Measurements from ENCODE around the gene NDUFB10. TPM values are rescaled to one million over a fixed set of nuclear protein-coding genes. Genes with fewer than 3 reads are reported as not detected.

The NDUFB10 gene
- polyA plus RNA-seq, 1 of the 3 experiments (the other 2 are of a cell fraction) = 468 TPM

GRCh38 chr16:2001456-2002355, 42.4 kb downstream of the NDUFB10 start (continued):
- TF ChIP-seq ZBTB33 (IDR thresholded peaks at IDR 0.05; ENCODE audit: borderline replicate concordance, low read depth) (no peak), MAX (IDR thresholded peaks at IDR 0.05; ENCODE audit: low read depth) (no peak), CTCF (IDR thresholded peaks at IDR 0.05) (no peak), SIN3A (IDR thresholded peaks at IDR 0.05; ENCODE audit: borderline replicate concordance, low read depth, low read length) (no peak), NFIC (IDR thresholded peaks at IDR 0.05; ENCODE audit: borderline replicate concordance) (no peak), MXI1 (IDR thresholded peaks at IDR 0.05; ENCODE audit: low read depth, low read length) (no peak), ELF1 (IDR thresholded peaks at IDR 0.05) (no peak), JUND (IDR thresholded peaks at IDR 0.05) (no peak)

- ChIA-PET CTCF (interaction anchor here (0.7 to 4.1 kb wide), 18 partner anchors 10 to 249 kb away, joined by 3 to 108 read pairs (median 14); partner anchors contain the start of genes ECI1, GFER, NOXO1 and NTHL1), POLR2A (interaction anchor here (0.5 to 1.4 kb wide), 3 partner anchors 38 to 916 kb away, joined by 3 to 4 read pairs (median 3); partner anchors contain the start of genes RPS2 and TRAF7)
- no peaks in the 10 kb centered on the region for H3K9me2 ChIP-seq
- peaks cover 17 to 42% of the 10 kb centered on the region in 2 experiments; a peak in 3 of 4 replicates for H3K4me1 ChIP-seq (ENCODE audit: control insufficient read depth in 1 of 2, insufficient read depth in 2 of 2, low read depth in 1 of 2, low read length in 1 of 2)
- no peak for DNase-seq
- peaks cover 58% of the 10 kb centered on the region for H4K20me1 ChIP-seq (ENCODE audit: insufficient read depth)
- 97% methylated on average over 26 of the region's 47 CpGs for WGBS (ENCODE audit: low lambda C conversion rate)
- H3K9me3 ChIP-seq = no peaks in the 10 kb centered on the region
- no peak overlapping the region for H2AFZ ChIP-seq (ENCODE audit: low read depth)
- H3K27ac ChIP-seq (ENCODE audit: low read depth in 2 of 2, low read length in 1 of 2) = no peak overlapping the region
- no peak overlapping the region for H3K4me2 ChIP-seq
- H3F3A ChIP-seq (replicated peaks; ENCODE audit: insufficient read depth) = peaks cover 7% of the 10 kb centered on the region
- peaks cover 3 to 56% of the 10 kb centered on the region in 2 experiments for H3K36me3 ChIP-seq (replicated peaks in 1 of 2; ENCODE audit: control insufficient read depth in 1 of 2, insufficient read depth in 2 of 2, low read length in 1 of 2)
- TF ChIP-seq MEF2A (IDR thresholded peaks at IDR 0.05; ENCODE audit: borderline replicate concordance, low read depth) (no peak), FOXJ3 (CRISPR knock-in tag; IDR thresholded peaks at IDR 0.05) (no peak), CHD2 (IDR thresholded peaks at IDR 0.05; ENCODE audit: low read length, partially characterized antibody) (no peak), CTCF (IDR thresholded peaks at IDR 0.05) (no peak), RFX5 (IDR thresholded peaks at IDR 0.05; ENCODE audit: low read length) (no peak), JUND (IDR thresholded peaks at IDR 0.05) (no peak), POLR2AphosphoS5 (IDR thresholded peaks at IDR 0.05; ENCODE audit: low read depth, low read length) (no peak), GATA2 (CRISPR knock-in tag; IDR thresholded peaks at IDR 0.05) (no peak), FOSL2 (IDR thresholded peaks at IDR 0.05; ENCODE audit: borderline replicate concordance, low read depth) (no peak)
- no peaks in the 10 kb centered on the region for H3K27me3 ChIP-seq (ENCODE audit: insufficient read depth)
- no peak overlapping the region for H3K9ac ChIP-seq
- H3K79me2 ChIP-seq (ENCODE audit: insufficient read depth) = peaks cover 57% of the 10 kb centered on the region
- no peak overlapping the region for H3K4me3 ChIP-seq (ENCODE audit: low read depth in 2 of 2, low read length in 1 of 2)
These were observed 43.3 kb downstream of the NDUFB10 start for GRCh38 chr16:2002406-2003230.
